HG02852 (cell line): Measurements from ENCODE around the gene PCDH10.
"Not testable (repeated sequence)": the region's sequence is repeated elsewhere in the genome, so short reads cannot be mapped to it uniquely, and the experiment has no call there.

Experiments used
- ATAC-seq: cut with Tn5 transposase; IDR thresholded peaks from one replicate; pipeline ENCODE4 v1.9.1; 2021; ENCODE audit warnings: mild to moderate bottlenecking, moderate library complexity; ENCODE audit not compliant: unreplicated experiment

PCDH10 gene

GRCh38 chr4:133233922-133234321, 84.8 kb downstream of the PCDH10 start:
- ATAC-seq: no peak

GRCh38 chr4:133240451-133240850, 91.4 kb downstream of the PCDH10 start:
- not testable (repeated sequence) for ATAC-seq
